HG02884 (cell line): Measurements from ENCODE around the gene MIB1.

Source experiments
- ATAC-seq: cut with Tn5 transposase; IDR thresholded peaks from one replicate; pipeline ENCODE4 v1.9.1; 2021; ENCODE audit warnings: mild to moderate bottlenecking, moderate library complexity; ENCODE audit not compliant: unreplicated experiment

Gene MIB1

GRCh38 chr18:21868770-21869169 lies 128.2 kb downstream of the MIB1 start:
- no peak for ATAC-seq

GRCh38 chr18:21889570-21889969 lies 149.0 kb downstream of the MIB1 start:
- no peak for ATAC-seq

- ATAC-seq: no peak
Observed at GRCh38 chr18:21894619-21895367, 154.2 kb downstream of the MIB1 start.

GRCh38 chr18:21896732-21897336 lies 156.2 kb downstream of the MIB1 start:
- ATAC-seq: peak; percentile 8

- ATAC-seq: peak; percentile 74
Observed at GRCh38 chr18:21897811-21898210, 157.2 kb downstream of the MIB1 start.

GRCh38 chr18:21900605-21901352 lies 160.2 kb downstream of the MIB1 start:
- no peak for ATAC-seq

- ATAC-seq: no peak
Observed at GRCh38 chr18:21901423-21901945, 160.9 kb downstream of the MIB1 start.

- no peak for ATAC-seq
Observed at GRCh38 chr18:21903709-21904108, 163.1 kb downstream of the MIB1 start.

- ATAC-seq: no peak
Observed at GRCh38 chr18:21904856-21905255, 164.3 kb downstream of the MIB1 start.

- ATAC-seq: no peak
Observed at GRCh38 chr18:21907451-21907850, 166.9 kb downstream of the MIB1 start.

GRCh38 chr18:21908711-21909110 lies 168.1 kb downstream of the MIB1 start:
- no peak for ATAC-seq

- ATAC-seq: no peak
Observed at GRCh38 chr18:21910906-21911305, 170.3 kb downstream of the MIB1 start.

- no peak for ATAC-seq
Observed at GRCh38 chr18:21911551-21911950, 171.0 kb downstream of the MIB1 start.

GRCh38 chr18:21912339-21913239 lies 172.0 kb downstream of the MIB1 start:
- no peak for ATAC-seq

- no peak for ATAC-seq
Observed at GRCh38 chr18:21914739-21915319, 174.2 kb downstream of the MIB1 start.

- no peak for ATAC-seq
Observed at GRCh38 chr18:21915546-21915945, 175.0 kb downstream of the MIB1 start.

- no peak for ATAC-seq
Observed at GRCh38 chr18:21916594-21916993, 176.0 kb downstream of the MIB1 start.

- no peak for ATAC-seq
Observed at GRCh38 chr18:21918693-21919092, 178.1 kb downstream of the MIB1 start.
